ENCODE measurements around the gene IVD. TPM values are rescaled to one million over a fixed set of nuclear protein-coding genes. Genes with fewer than 3 reads are reported as not detected.

Gene IVD
- total RNA-seq, 1 experiment from 2014 or later, result 93.1 TPM

DNA sequence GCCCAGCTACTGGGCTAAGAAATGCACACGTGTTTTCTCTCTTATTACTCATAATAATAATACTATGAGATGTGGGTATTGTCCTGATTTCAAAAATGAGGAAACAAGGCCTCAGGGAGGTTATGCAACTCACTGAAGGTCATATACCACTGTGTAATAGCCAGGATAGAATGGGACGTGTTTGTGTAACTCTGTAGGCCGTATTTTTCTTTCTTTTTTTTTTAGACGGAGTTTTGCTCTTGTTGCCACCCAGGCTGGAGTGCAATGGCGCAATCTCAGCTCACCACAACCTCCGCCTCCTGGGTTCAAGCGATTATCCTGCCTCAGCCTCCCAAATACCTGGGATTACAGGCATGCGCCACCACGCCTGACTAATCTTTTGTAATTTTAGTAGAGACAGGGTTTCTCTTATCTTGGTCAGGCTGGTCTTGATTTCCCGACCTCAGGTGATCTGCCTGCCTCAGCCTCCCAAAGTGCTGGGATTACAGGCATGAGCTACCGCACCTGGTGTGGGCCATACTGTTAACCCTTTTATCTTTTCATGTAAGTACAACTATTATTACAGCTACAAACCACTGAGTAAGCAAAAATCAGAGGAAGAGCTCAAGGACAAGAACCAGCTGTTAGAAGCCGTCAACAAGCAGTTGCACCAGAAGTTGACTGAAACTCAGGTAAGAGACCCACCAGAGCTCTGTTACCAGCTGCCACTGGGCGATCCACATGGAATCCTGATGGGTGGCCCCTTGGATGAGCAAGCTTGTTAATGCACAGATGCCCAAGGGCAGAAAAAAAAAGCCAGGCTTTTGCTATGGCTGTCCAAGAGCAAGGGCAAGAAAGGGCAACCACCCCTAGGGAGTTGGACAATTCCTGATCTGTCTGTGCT is 16.4 kb upstream of the IVD start:
- no CpG with 5 or more reads among the region's 13 CpGs for WGBS (ENCODE audit: extremely low coverage, insufficient read length, low lambda C conversion rate)
- no peak overlapping the region for H3K4me2 ChIP-seq (ENCODE audit: insufficient read depth, insufficient read length, low read length)
- peaks cover 79 to 94% (median 94%) of the 10 kb centered on the region in 3 experiments for H3K36me3 Mint-ChIP-seq (ENCODE audit: insufficient read depth in 1 of 3, low read depth in 3 of 3)

More for the DNA sequence above, 16.4 kb upstream of the IVD start:
- Histone ChIP-seq H2BK5ac (ENCODE audit: insufficient read length, low read length) (no peak overlapping the region), H3K23ac (ENCODE audit: insufficient read length, low read depth, low read length) (no peak overlapping the region), H2BK15ac (ENCODE audit: low read depth, low read length) (no peak overlapping the region), H3K9ac (ENCODE audit: extremely low read depth, insufficient read length, low read length) (no peak overlapping the region), H2BK120ac (ENCODE audit: low read depth, low read length, poor library complexity, severe bottlenecking) (no peak overlapping the region), H3T11ph (ENCODE audit: low read length) (no peak overlapping the region), H2BK12ac (ENCODE audit: insufficient read length, low read depth, low read length) (no peak overlapping the region), H3K79me2 (ENCODE audit: insufficient read depth, low read length) (peaks cover 2% of the 10 kb centered on the region; the same call in 1 of the 2 replicates), H3K18ac (ENCODE audit: insufficient read length, low read depth, low read length) (no peak overlapping the region), H3K27me3 (ENCODE audit: insufficient read depth, low read length) (no peaks in the 10 kb centered on the region), H3K27ac (ENCODE audit: insufficient read length, low read depth, low read length) (no peak overlapping the region), H3K23me2 (ENCODE audit: insufficient read length, low read depth, low read length, poor library complexity, severe bottlenecking) (no peaks in the 10 kb centered on the region), H3K9me3 (ENCODE audit: control insufficient read depth, low read depth, low read length) (no peaks in the 10 kb centered on the region), H3K4ac (ENCODE audit: low read depth, low read length) (no peak overlapping the region), H2AFZ (ENCODE audit: low read length) (no peak overlapping the region), H3K56ac (ENCODE audit: insufficient read length, low read depth, low read length) (no peak overlapping the region), H2BK20ac (ENCODE audit: low read depth, low read length, poor library complexity, severe bottlenecking) (no peak overlapping the region), H4K20me1 (ENCODE audit: control insufficient read depth, insufficient read depth, insufficient read length) (no peaks in the 10 kb centered on the region), H2AK5ac (ENCODE audit: insufficient read length, low read length) (no peak overlapping the region), H4K91ac (ENCODE audit: insufficient read length, low read depth, low read length) (no peak overlapping the region), H3K4me1 (ENCODE audit: insufficient read depth, low read length) (no peaks in the 10 kb centered on the region), H4K5ac (ENCODE audit: insufficient read length, low read depth, low read length) (no peak overlapping the region), H4K8ac (replicated peaks; ENCODE audit: insufficient read length, low read depth, low read length) (no peak overlapping the region), H3K79me1 (ENCODE audit: insufficient read depth, low read depth, low read length, poor library complexity, severe bottlenecking) (peaks cover 3% of the 10 kb centered on the region), H3K14ac (ENCODE audit: insufficient read depth, low read length) (no peak overlapping the region)
- H3K4me3 Mint-ChIP-seq, result no peak overlapping the region; a peak in 1 of 5 replicates
- peaks cover 2 to 7% of the 10 kb centered on the region in 2 experiments; a peak in 3 of 5 replicates for H3K9me3 Mint-ChIP-seq
- H3K27me3 Mint-ChIP-seq (ENCODE audit: low read depth), result no peaks in the 10 kb centered on the region
- no peak for DNase-seq
- peaks cover 6 to 10% of the 10 kb centered on the region in 2 experiments for H3K4me1 Mint-ChIP-seq
- H3K27ac Mint-ChIP-seq, result peak overlapping the region in 1 of 3 experiments; percentile 68; a peak in 2 of 7 replicates
- no peak for TF ChIP-seq CTCF (conservative IDR thresholded peaks at IDR 0.05)
